HFF-Myc (cell line): ENCODE results near the gene IL2RA.

Experiments
- DNase-seq: peaks from one replicate; pipeline ENCODE4 v3.0.0-alpha.2; 2011; ENCODE audit warnings: low read depth; ENCODE audit errors: extremely low read depth
- H3K4me3 ChIP-seq: replicated peaks from 2 replicates; pipeline ENCODE4 v1.5.1; 2011; ENCODE audit warnings: low read depth, mild to moderate bottlenecking, control low read depth, low read length
- CTCF ChIP-seq: IDR thresholded peaks from 2 replicates; pipeline ENCODE4 v1.5.1; 2012; ENCODE audit warnings: mild to moderate bottlenecking, low read depth, low read length, control low read depth; ENCODE audit errors: missing control alignments

The IL2RA gene

GRCh38 chr10:6030940-6031339, 31.2 kb downstream of the IL2RA start:
- TF ChIP-seq CTCF, result no peak
- H3K4me3 ChIP-seq, result no peak overlapping the region
- no peak for DNase-seq

- no peak for TF ChIP-seq CTCF
- no peak for DNase-seq
- H3K4me3 ChIP-seq, result no peak overlapping the region
Measured at GRCh38 chr10:6030217-6030616, 31.9 kb downstream of the IL2RA start.

GRCh38 chr10:6027929-6028328, 34.2 kb downstream of the IL2RA start:
- TF ChIP-seq CTCF, result no peak
- H3K4me3 ChIP-seq, result no peak overlapping the region
- no peak for DNase-seq

GRCh38 chr10:6025683-6026255, 36.4 kb downstream of the IL2RA start:
- DNase-seq, result no peak
- no peak for TF ChIP-seq CTCF
- no peak overlapping the region for H3K4me3 ChIP-seq

- no peak overlapping the region for H3K4me3 ChIP-seq
- TF ChIP-seq CTCF, result no peak
- no peak for DNase-seq
Measured at GRCh38 chr10:6024334-6024682, 37.9 kb downstream of the IL2RA start.

- H3K4me3 ChIP-seq, result no peak overlapping the region
- TF ChIP-seq CTCF, result no peak
- DNase-seq, result no peak
Measured at GRCh38 chr10:6023661-6024333, 38.4 kb downstream of the IL2RA start.

GRCh38 chr10:6022660-6023059, 39.5 kb downstream of the IL2RA start:
- no peak overlapping the region for H3K4me3 ChIP-seq
- no peak for TF ChIP-seq CTCF
- no peak for DNase-seq
